ENCODE results near the gene TEN1. TPM values are rescaled to one million over a fixed set of nuclear protein-coding genes. Genes with fewer than 3 reads are reported as not detected.

The TEN1 gene
- total and polyA plus RNA-seq, 2 of the 13 experiments (the other 11 are each of a cell fraction or from before 2014, with no cell fraction given), result 18.0 to 21.3 TPM

DNA sequence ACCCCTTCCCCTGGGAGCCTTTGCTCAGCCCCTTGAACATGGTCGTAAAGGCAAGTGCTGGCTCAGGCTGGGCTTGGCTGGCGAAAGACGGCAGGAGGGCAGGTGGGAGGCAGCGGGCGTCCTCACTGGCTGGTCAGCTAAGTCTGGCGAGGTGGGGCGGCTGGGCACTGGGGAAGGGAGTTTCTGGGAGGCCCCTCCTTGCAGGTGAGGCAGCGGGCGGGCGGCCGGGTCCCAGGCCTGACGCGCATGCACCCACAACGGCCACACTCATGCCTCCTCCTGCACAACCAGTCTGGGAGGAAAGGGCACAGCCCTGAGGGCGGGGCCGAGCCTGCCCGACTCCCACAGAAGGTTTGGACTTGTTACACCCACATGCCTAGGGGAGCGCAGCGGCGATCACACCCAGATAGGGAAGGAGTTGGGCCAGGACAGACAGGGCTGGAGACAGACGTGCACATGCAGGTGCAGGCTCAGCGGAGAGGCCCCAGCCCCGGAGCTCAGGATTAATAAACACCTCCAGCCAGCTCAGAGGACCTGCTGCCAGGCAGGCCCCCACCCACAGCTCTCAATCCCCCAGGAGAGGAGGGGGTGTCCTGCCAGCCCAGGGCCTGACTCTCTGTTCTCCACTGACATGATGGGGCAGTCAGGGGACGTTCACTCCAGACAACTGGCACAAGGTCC, 48.3 kb downstream of the TEN1 start, which contains the start of gene EVPL (continued):
- TF ChIP-seq PAXIP1 (CRISPR knock-in tag; conservative IDR thresholded peaks at IDR 0.05) (peak; percentile 27; the same call in 1 of the 2 replicates), HNF4A (CRISPR knock-in tag; IDR thresholded peaks at IDR 0.05) (peak; percentile 26), YY1 (IDR thresholded peaks at IDR 0.05; ENCODE audit: insufficient read depth, insufficient replicate concordance, low read depth, low read length) (no peak), HMG20A (CRISPR knock-in tag; IDR thresholded peaks at IDR 0.05; ENCODE audit: borderline replicate concordance) (0 out of 2 replicates have a peak, but pooled peaks have one; percentile 19), ZNF512 (CRISPR knock-in tag; IDR thresholded peaks at IDR 0.05) (0 out of 2 replicates have a peak, but pooled peaks have one; percentile 52), ZSCAN29 (CRISPR knock-in tag; conservative IDR thresholded peaks at IDR 0.05) (0 out of 2 replicates have a peak, but pooled peaks have one; percentile 35), ZNF704 (CRISPR knock-in tag; IDR thresholded peaks at IDR 0.05; ENCODE audit: borderline replicate concordance) (0 out of 2 replicates have a peak, but pooled peaks have one; percentile 4), ZSCAN5A (CRISPR knock-in tag; IDR thresholded peaks at IDR 0.05; ENCODE audit: borderline replicate concordance) (peak; percentile 78), HDAC1 (CRISPR knock-in tag; IDR thresholded peaks at IDR 0.05) (peak; percentile 66), SIX1 (CRISPR knock-in tag; IDR thresholded peaks at IDR 0.05; ENCODE audit: borderline replicate concordance) (no peak; the same call in 1 of the 2 replicates), ATF7-NPFF (CRISPR knock-in tag; IDR thresholded peaks at IDR 0.05; ENCODE audit: low read depth) (peak; percentile 50; the same call in 1 of the 2 replicates), ZNF615 (CRISPR knock-in tag; IDR thresholded peaks at IDR 0.05; ENCODE audit: borderline replicate concordance) (0 out of 2 replicates have a peak, but pooled peaks have one; percentile 70), ZBTB42 (CRISPR knock-in tag; IDR thresholded peaks at IDR 0.05) (0 out of 2 replicates have a peak, but pooled peaks have one; percentile 43), ZNF432 (CRISPR knock-in tag; IDR thresholded peaks at IDR 0.05; ENCODE audit: borderline replicate concordance) (no peak)
- TF ChIP-seq, protein P1, sequence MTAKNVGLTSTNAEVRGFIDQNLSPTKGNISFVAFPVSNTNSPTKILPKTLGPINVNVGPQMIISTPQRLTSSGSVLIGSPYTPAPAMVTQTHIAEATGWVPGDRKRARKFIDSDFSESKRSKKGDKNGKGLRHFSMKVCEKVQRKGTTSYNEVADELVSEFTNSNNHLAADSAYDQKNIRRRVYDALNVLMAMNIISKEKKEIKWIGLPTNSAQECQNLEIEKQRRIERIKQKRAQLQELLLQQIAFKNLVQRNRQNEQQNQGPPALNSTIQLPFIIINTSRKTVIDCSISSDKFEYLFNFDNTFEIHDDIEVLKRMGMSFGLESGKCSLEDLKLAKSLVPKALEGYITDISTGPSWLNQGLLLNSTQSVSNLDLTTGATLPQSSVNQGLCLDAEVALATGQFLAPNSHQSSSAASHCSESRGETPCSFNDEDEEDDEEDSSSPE (CRISPR knock-in tag; IDR thresholded peaks at IDR 0.05), result 0 out of 2 replicates have a peak, but pooled peaks have one; percentile 49
- TF ChIP-seq, protein P2, sequence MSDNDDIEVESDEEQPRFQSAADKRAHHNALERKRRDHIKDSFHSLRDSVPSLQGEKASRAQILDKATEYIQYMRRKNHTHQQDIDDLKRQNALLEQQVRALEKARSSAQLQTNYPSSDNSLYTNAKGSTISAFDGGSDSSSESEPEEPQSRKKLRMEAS (IDR thresholded peaks at IDR 0.05), result peak; percentile 67

All from HepG2 (cell line).